Posterior vena cava (tissue), 2 donors: ENCODE measurements around the gene ZNF276. TPM values are rescaled to one million over a fixed set of nuclear protein-coding genes. Genes with fewer than 3 reads are reported as not detected.

Experiments
- DNase-seq: peaks from one replicate; pipeline ENCODE4 v3.0.0-alpha.2; 2020; ENCODE audit warnings: low spot score
- intact Hi-C, 2 donors: fragments of 100-400 bp; cut with DNase I; formaldehyde crosslinking; loops; one replicate each; pipeline versions ENCODE4 v1.14.1 to v1.14.2; 2022 to 2023
- total RNA-seq, 2 donors: library from RNA; stranded (reverse); fragmentation: NEBNext Ultra II Directional; extraction: Animal tissue kit (Norgen Biotek cat#: 25700); gene quantifications; one replicate each; pipeline ENCODE4 v1.2.1, GENCODE V29; 2021
- donor health status: DM: yes; HTN: yes; CAD: no.
- donor health status: DM: yes; HTN: yes; CAD: no.

The ZNF276 gene
- total RNA-seq, 2 donors from 2014 or later: 16.4 to 17.4 TPM

- intact Hi-C loops: loop anchor here (5.0 to 10.0 kb wide), 2 partner anchors 83 to 86 kb away; no protein-coding TSS in a partner anchor
- DNase-seq: no peak
Measured at GRCh38 chr16:89709166-89709565, 12.2 kb upstream of the ZNF276 start.

- intact Hi-C loops: loop anchor here (5.0 to 10.0 kb wide), 2 partner anchors 82 to 85 kb away; no protein-coding TSS in a partner anchor
- DNase-seq: no peak
Measured at GRCh38 chr16:89709716-89710432, 11.5 kb upstream of the ZNF276 start.

- peak; percentile 81 for DNase-seq
- intact Hi-C loops: no loop called here
Measured at GRCh38 chr16:89710709-89711564, 10.4 kb upstream of the ZNF276 start.

- intact Hi-C loops: no loop called here
Measured at GRCh38 chr16:89711601-89712273, 9.6 kb upstream of the ZNF276 start.

GRCh38 chr16:89712274-89712781 lies 9.0 kb upstream of the ZNF276 start:
- DNase-seq: no peak
- intact Hi-C loops: no loop called here

More at GRCh38 chr16:89711601-89712273, 9.6 kb upstream of the ZNF276 start:
- no peak for DNase-seq

GRCh38 chr16:89716493-89716892 lies 4.8 kb upstream of the ZNF276 start:
- DNase-seq: no peak
- intact Hi-C loops: no loop called here

- DNase-seq: no peak
- intact Hi-C loops: no loop called here
Measured at GRCh38 chr16:89716916-89717687, 4.2 kb upstream of the ZNF276 start.

GRCh38 chr16:89717688-89718505 lies 3.4 kb upstream of the ZNF276 start:
- DNase-seq: no peak
- intact Hi-C loops: no loop called here

GRCh38 chr16:89720551-89720812 lies 855 bp upstream of the ZNF276 start:
- DNase-seq: no peak
- intact Hi-C loops: no loop called here

GRCh38 chr16:89721546-89722391 lies 432 bp downstream of the ZNF276 start:
- peak; percentile 93 for DNase-seq
- intact Hi-C loops: no loop called here

- peak; percentile 94 for DNase-seq
- intact Hi-C loops: no loop called here
Measured at GRCh38 chr16:89722392-89723278, 1.3 kb downstream of the ZNF276 start.

- DNase-seq: no peak
- intact Hi-C loops: no loop called here
Measured at GRCh38 chr16:89723279-89724250, 2.2 kb downstream of the ZNF276 start.

GRCh38 chr16:89727406-89728120 lies 6.2 kb downstream of the ZNF276 start:
- no peak for DNase-seq
- intact Hi-C loops: no loop called here

GRCh38 chr16:89729293-89729692 lies 8.0 kb downstream of the ZNF276 start:
- DNase-seq: no peak
- intact Hi-C loops: no loop called here
